ENCODE results near the gene DQX1. TPM values are rescaled to one million over a fixed set of nuclear protein-coding genes. Genes with fewer than 3 reads are reported as not detected.

Gene DQX1
- total and polyA plus RNA-seq, 9 of the 15 experiments (the other 6 are each of a cell fraction or from before 2014, with no cell fraction given): 0.04 to 0.38 (median 0.18) TPM; not detected in 1

- TF ChIP-seq ZBTB12 (CRISPR knock-in tag; IDR thresholded peaks at IDR 0.05) (peak; percentile 49), MTF1 (CRISPR knock-in tag; IDR thresholded peaks at IDR 0.05; ENCODE audit: borderline replicate concordance) (no peak), PRPF4 (IDR thresholded peaks at IDR 0.05; ENCODE audit: insufficient read depth, low read depth, low read length, poor library complexity, severe bottlenecking) (no peak), ZNF79 (CRISPR knock-in tag; IDR thresholded peaks at IDR 0.05; ENCODE audit: low read depth) (no peak), GABPB1 (CRISPR knock-in tag; IDR thresholded peaks at IDR 0.05) (peak; percentile 94), TRIM24 (IDR thresholded peaks at IDR 0.05) (0 out of 4 replicates have a peak, but pooled peaks of 1 of the 2 experiments have one; percentile 23), RNF219 (CRISPR knock-in tag; IDR thresholded peaks at IDR 0.05) (no peak), CREB5 (CRISPR knock-in tag; IDR thresholded peaks at IDR 0.05) (no peak), GABPA (tag; conservative IDR thresholded peaks at IDR 0.05; ENCODE audit: low read depth) (peak; percentile 95), ZNF165 (CRISPR knock-in tag; IDR thresholded peaks at IDR 0.05; ENCODE audit: borderline replicate concordance) (no peak), ZNF347 (CRISPR knock-in tag; IDR thresholded peaks at IDR 0.05; ENCODE audit: low read depth) (no peak), ID3 (CRISPR knock-in tag; IDR thresholded peaks at IDR 0.05) (no peak), ID3 (tag; IDR thresholded peaks at IDR 0.05) (no peak), ZNF785 (CRISPR knock-in tag; IDR thresholded peaks at IDR 0.05) (no peak), JUN (IDR thresholded peaks at IDR 0.05; ENCODE audit: borderline replicate concordance, low read depth, low read length) (no peak), JUN (CRISPR knock-in tag; IDR thresholded peaks at IDR 0.05; ENCODE audit: borderline replicate concordance) (no peak), ZNF444 (CRISPR knock-in tag; IDR thresholded peaks at IDR 0.05) (no peak), KLF16 (IDR thresholded peaks at IDR 0.05) (no peak), CTCF (IDR thresholded peaks at IDR 0.05 in 2 of 3, conservative IDR thresholded peaks at IDR 0.05 in 1 of 3; ENCODE audit: insufficient read depth in 2 of 3, low read depth in 1 of 3, low read length in 3 of 3) (no peak), TEAD1 (CRISPR knock-in tag; IDR thresholded peaks at IDR 0.05) (peak; percentile 9 to 59; a peak in 3 of 4 replicates)
These were observed 3.6 kb upstream of the DQX1 start, which contains the start of the genes AUP1 and HTRA2 (continued) for GRCh38 chr2:74529357-74530238.

Measured in K562 (cell line).